Panc1 (cell line): ENCODE data around the gene EREG.

ENCODE experiments used
- TCF7L2 ChIP-seq: IDR thresholded peaks from 2 replicates; pipeline ENCODE4 v1.6.1; 2011; ENCODE audit warnings: mild to moderate bottlenecking, low read depth, low read length, inconsistent platforms
- TF ChIP-seq, protein P1 (sequence below): fragments of 450-650 bp; IDR thresholded peaks from 2 replicates; pipeline ENCODE4 v1.5.1; 2017; ENCODE audit warnings: mild to moderate bottlenecking
- TF ChIP-seq, protein P2 (sequence below), 2 experiments: IDR thresholded peaks; 2 replicates each; pipeline ENCODE4 v1.6.1; 2011 to 2012; ENCODE audit warnings: low read depth in 2 of 2, control low read depth in 1 of 2, low read length in 1 of 2, mild to moderate bottlenecking in 1 of 2, moderate library complexity in 1 of 2; ENCODE audit not compliant: insufficient read depth in 1 of 2

DNA sequence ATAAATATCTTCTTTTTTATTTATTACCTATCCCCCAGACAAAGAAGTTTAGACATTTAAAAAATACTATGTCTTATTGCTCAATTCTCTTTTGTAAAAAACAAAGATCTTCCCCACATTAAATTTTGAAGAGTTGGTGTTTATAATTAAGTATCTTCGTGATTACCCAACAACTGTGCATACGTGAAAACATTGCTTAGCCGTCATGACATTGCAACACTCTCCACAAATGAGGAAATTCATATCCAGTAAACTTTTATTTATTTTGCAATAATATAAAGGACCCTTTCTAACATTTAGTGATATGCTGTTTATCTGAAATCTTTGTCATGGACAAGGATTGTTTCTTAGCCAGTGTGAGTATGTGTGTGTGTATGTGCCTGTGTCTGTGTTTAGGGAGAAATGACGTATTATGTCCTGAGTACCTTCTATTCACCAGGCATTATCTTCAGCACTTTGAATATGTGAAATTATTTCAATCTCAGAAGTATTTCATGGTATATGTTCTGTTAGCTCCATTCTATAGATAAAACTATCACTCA is 26.1 kb upstream of the EREG start:
- TF ChIP-seq, protein P1, sequence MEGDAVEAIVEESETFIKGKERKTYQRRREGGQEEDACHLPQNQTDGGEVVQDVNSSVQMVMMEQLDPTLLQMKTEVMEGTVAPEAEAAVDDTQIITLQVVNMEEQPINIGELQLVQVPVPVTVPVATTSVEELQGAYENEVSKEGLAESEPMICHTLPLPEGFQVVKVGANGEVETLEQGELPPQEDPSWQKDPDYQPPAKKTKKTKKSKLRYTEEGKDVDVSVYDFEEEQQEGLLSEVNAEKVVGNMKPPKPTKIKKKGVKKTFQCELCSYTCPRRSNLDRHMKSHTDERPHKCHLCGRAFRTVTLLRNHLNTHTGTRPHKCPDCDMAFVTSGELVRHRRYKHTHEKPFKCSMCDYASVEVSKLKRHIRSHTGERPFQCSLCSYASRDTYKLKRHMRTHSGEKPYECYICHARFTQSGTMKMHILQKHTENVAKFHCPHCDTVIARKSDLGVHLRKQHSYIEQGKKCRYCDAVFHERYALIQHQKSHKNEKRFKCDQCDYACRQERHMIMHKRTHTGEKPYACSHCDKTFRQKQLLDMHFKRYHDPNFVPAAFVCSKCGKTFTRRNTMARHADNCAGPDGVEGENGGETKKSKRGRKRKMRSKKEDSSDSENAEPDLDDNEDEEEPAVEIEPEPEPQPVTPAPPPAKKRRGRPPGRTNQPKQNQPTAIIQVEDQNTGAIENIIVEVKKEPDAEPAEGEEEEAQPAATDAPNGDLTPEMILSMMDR = no peak
- TF ChIP-seq, protein P2, sequence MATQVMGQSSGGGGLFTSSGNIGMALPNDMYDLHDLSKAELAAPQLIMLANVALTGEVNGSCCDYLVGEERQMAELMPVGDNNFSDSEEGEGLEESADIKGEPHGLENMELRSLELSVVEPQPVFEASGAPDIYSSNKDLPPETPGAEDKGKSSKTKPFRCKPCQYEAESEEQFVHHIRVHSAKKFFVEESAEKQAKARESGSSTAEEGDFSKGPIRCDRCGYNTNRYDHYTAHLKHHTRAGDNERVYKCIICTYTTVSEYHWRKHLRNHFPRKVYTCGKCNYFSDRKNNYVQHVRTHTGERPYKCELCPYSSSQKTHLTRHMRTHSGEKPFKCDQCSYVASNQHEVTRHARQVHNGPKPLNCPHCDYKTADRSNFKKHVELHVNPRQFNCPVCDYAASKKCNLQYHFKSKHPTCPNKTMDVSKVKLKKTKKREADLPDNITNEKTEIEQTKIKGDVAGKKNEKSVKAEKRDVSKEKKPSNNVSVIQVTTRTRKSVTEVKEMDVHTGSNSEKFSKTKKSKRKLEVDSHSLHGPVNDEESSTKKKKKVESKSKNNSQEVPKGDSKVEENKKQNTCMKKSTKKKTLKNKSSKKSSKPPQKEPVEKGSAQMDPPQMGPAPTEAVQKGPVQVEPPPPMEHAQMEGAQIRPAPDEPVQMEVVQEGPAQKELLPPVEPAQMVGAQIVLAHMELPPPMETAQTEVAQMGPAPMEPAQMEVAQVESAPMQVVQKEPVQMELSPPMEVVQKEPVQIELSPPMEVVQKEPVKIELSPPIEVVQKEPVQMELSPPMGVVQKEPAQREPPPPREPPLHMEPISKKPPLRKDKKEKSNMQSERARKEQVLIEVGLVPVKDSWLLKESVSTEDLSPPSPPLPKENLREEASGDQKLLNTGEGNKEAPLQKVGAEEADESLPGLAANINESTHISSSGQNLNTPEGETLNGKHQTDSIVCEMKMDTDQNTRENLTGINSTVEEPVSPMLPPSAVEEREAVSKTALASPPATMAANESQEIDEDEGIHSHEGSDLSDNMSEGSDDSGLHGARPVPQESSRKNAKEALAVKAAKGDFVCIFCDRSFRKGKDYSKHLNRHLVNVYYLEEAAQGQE (IDR thresholded peaks at IDR 0.05; ENCODE audit: insufficient read depth in 1 of 2, low read depth in 2 of 2, low read length in 1 of 2) = no peak
- TF ChIP-seq TCF7L2 = no peak
